Measurements from ENCODE around the gene ZDHHC14.

ZDHHC14 gene

GRCh38 chr6:157518397-157519250 is 137.6 kb downstream of the ZDHHC14 start:
- DNase-seq (ENCODE audit: low read depth in 3 of 3): no peak

GRCh38 chr6:157519255-157520116 is 138.5 kb downstream of the ZDHHC14 start:
- no peak for DNase-seq (ENCODE audit: low read depth in 3 of 3)

GRCh38 chr6:157520117-157520406 is 139.1 kb downstream of the ZDHHC14 start:
- no peak for DNase-seq (ENCODE audit: low read depth in 3 of 3)

GRCh38 chr6:157520596-157521361 is 139.8 kb downstream of the ZDHHC14 start:
- DNase-seq (ENCODE audit: low read depth in 3 of 3): no peak

- DNase-seq (ENCODE audit: low read depth in 3 of 3): no peak
These were observed 140.7 kb downstream of the ZDHHC14 start for GRCh38 chr6:157521362-157522335.

GRCh38 chr6:157522472-157522871 is 141.5 kb downstream of the ZDHHC14 start:
- DNase-seq (ENCODE audit: low read depth in 3 of 3): no peak

- no peak for DNase-seq (ENCODE audit: low read depth in 3 of 3)
These were observed 143.7 kb downstream of the ZDHHC14 start for GRCh38 chr6:157524735-157525134.

GRCh38 chr6:157525292-157525889 is 144.4 kb downstream of the ZDHHC14 start:
- DNase-seq (ENCODE audit: low read depth in 3 of 3): no peak

GRCh38 chr6:157525918-157526425 is 145.0 kb downstream of the ZDHHC14 start:
- no peak for DNase-seq (ENCODE audit: low read depth in 3 of 3)

- DNase-seq (ENCODE audit: low read depth in 3 of 3): no peak
These were observed 146.5 kb downstream of the ZDHHC14 start for GRCh38 chr6:157527471-157527907.

- DNase-seq (ENCODE audit: low read depth in 3 of 3): no peak
These were observed 148.1 kb downstream of the ZDHHC14 start for GRCh38 chr6:157528931-157529653.

GRCh38 chr6:157529654-157530039 is 148.7 kb downstream of the ZDHHC14 start:
- DNase-seq (ENCODE audit: low read depth in 3 of 3): no peak

- no peak for DNase-seq (ENCODE audit: low read depth in 3 of 3)
These were observed 149.1 kb downstream of the ZDHHC14 start for GRCh38 chr6:157530126-157530525.

- no peak for DNase-seq (ENCODE audit: low read depth in 3 of 3)
These were observed 149.8 kb downstream of the ZDHHC14 start for GRCh38 chr6:157530724-157531168.

GRCh38 chr6:157531169-157531985 is 150.4 kb downstream of the ZDHHC14 start:
- DNase-seq (ENCODE audit: low read depth in 3 of 3): no peak

- DNase-seq (ENCODE audit: low read depth in 3 of 3): no peak
These were observed 151.0 kb downstream of the ZDHHC14 start for GRCh38 chr6:157531986-157532365.

- no peak for DNase-seq (ENCODE audit: low read depth in 3 of 3)
These were observed 152.3 kb downstream of the ZDHHC14 start for GRCh38 chr6:157533048-157533871.

Data from stimulated activated CD4-positive, alpha-beta T cell treated with anti-CD3 and anti-CD28 coated beads, TNF-alpha, amount 100 ng/mL, for 4 hours (primary cell).